Body of pancreas (tissue), 4 donors: Measurements from ENCODE around the gene DNAJB6.

ENCODE experiments used
- CTCF ChIP-seq, 7 experiments: fragments of 450-650 bp in 4 of 7; fragments of 200-600 bp in 3 of 7; sonication (generic) in 3 of 7; IDR thresholded peaks; one replicate each; pipeline ENCODE4 v1.5.1; 2016 to 2019; ENCODE audit warnings: antibody characterized with exemption in 7 of 7
- POLR2A ChIP-seq, 3 donors: fragments of 450-650 bp; IDR thresholded peaks; one replicate each; pipeline ENCODE4 v1.6.1; 2016; ENCODE audit warnings: antibody characterized with exemption in 3 of 3, mild to moderate bottlenecking in 2 of 3

GRCh38 chr7:157427811-157428553 lies 91.2 kb downstream of the DNAJB6 start:
- no peak for TF ChIP-seq POLR2A (IDR thresholded peaks at IDR 0.05)
- TF ChIP-seq CTCF (IDR thresholded peaks at IDR 0.05): no peak
